NCI-H2196 treated with DMSO at 0.1 percent for 48 hours (cell line): ENCODE measurements around the gene RPS6KC1.
"Not testable (repeated sequence)": the region's sequence is repeated elsewhere in the genome, so short reads cannot be mapped to it uniquely, and the experiment has no call there.

Experiments
- DNase-seq: peaks from one replicate; lab custom pipeline; 2025; ENCODE audit not compliant: unreplicated experiment; lab: John Stamatoyannopoulos, UW

RPS6KC1 gene

GRCh38 chr1:213138391-213138790 is 87.3 kb downstream of the RPS6KC1 start:
- no peak for DNase-seq

GRCh38 chr1:213138892-213139291 is 87.9 kb downstream of the RPS6KC1 start:
- no peak for DNase-seq

- DNase-seq, result no peak
These were observed 97.9 kb downstream of the RPS6KC1 start for GRCh38 chr1:213148905-213149304.

- not testable (repeated sequence) for DNase-seq
These were observed 99.0 kb downstream of the RPS6KC1 start for GRCh38 chr1:213150090-213150489.

- DNase-seq, result no peak
These were observed 103.1 kb downstream of the RPS6KC1 start for GRCh38 chr1:213154056-213154685.

- no peak for DNase-seq
These were observed 108.3 kb downstream of the RPS6KC1 start for GRCh38 chr1:213159376-213159775.

GRCh38 chr1:213160442-213160841 is 109.4 kb downstream of the RPS6KC1 start:
- DNase-seq, result not testable (repeated sequence)

GRCh38 chr1:213162338-213162737 is 111.3 kb downstream of the RPS6KC1 start:
- no peak for DNase-seq

- no peak for DNase-seq
These were observed 111.8 kb downstream of the RPS6KC1 start for GRCh38 chr1:213162862-213163261.

- no peak for DNase-seq
These were observed 112.3 kb downstream of the RPS6KC1 start for GRCh38 chr1:213163278-213163711.

- no peak for DNase-seq
These were observed 113.5 kb downstream of the RPS6KC1 start for GRCh38 chr1:213164561-213164960.

GRCh38 chr1:213166852-213167251 is 115.8 kb downstream of the RPS6KC1 start:
- DNase-seq, result no peak

GRCh38 chr1:213171711-213172110 is 120.7 kb downstream of the RPS6KC1 start:
- no peak for DNase-seq

GRCh38 chr1:213176341-213176740 is 125.3 kb downstream of the RPS6KC1 start:
- no peak for DNase-seq

- no peak for DNase-seq
These were observed 128.7 kb downstream of the RPS6KC1 start for GRCh38 chr1:213179784-213180183.

GRCh38 chr1:213180833-213181232 is 129.8 kb downstream of the RPS6KC1 start:
- no peak for DNase-seq

- no peak for DNase-seq
These were observed 132.1 kb downstream of the RPS6KC1 start for GRCh38 chr1:213183036-213183672.

GRCh38 chr1:213186168-213186567 is 135.1 kb downstream of the RPS6KC1 start:
- no peak for DNase-seq

GRCh38 chr1:213192026-213192425 is 141.0 kb downstream of the RPS6KC1 start:
- DNase-seq, result no peak

- DNase-seq, result no peak
These were observed 143.3 kb downstream of the RPS6KC1 start for GRCh38 chr1:213194383-213194782.

GRCh38 chr1:213194855-213195254 is 143.8 kb downstream of the RPS6KC1 start:
- no peak for DNase-seq

- DNase-seq, result not testable (repeated sequence)
These were observed 145.4 kb downstream of the RPS6KC1 start for GRCh38 chr1:213196328-213197054.
